Measurements from ENCODE around the gene ADCY9.
"Not testable (repeated sequence)": the region's sequence is repeated elsewhere in the genome, so short reads cannot be mapped to it uniquely, and the experiment has no call there.

Gene ADCY9

DNA sequence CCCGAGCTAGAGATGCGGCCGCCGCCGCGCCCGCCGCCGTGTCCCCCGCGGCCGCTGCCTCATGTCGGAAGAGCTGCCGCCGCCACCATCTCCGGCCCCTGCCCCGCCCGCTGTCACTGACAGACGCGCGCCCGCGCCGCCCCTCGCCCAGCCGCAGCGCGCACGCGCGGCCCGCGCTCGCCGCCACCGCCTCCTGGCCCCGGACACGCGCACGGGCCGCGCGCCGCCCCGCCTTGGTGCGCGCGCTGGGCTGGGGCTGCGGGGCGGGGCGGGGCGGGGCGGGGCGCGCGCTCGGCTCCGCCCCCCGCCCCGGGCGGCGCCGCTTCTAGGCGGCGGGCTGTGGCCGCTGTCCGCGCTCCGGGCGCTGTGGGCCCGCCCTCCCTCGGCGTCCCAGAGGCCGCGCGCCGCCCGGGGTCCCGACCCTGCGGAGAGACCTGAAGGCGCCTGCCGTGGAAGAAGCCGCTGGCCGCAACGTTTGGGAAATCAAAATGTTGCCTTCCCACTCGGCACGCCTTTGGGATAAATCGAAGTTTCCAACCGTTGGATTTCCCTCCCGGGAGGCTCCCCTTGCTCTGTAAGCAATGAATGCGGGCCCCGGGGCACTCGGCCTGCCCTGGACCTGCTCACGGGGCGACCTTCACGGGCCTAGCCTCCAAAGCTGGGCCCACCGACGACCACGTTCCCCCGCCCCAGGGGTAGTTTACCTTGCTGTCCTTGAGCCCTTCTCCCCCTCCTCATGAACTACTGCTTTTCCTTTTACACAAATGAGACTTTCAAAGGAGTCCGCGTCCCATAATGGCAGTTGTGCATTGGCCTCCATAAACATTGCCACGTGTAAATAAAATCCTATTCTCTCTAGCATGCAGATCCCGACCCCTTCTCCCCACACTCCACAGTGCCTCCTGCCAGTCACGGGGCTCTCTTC, at the start of gene ADCY9:
Gene ADCY9, minus strand, starts transcription at position 118 of the 925 bp plus-strand sequence. CDS start 1,000 bp downstream, outside the sequence.
- DNase-seq: peak; percentile 33

DNA sequence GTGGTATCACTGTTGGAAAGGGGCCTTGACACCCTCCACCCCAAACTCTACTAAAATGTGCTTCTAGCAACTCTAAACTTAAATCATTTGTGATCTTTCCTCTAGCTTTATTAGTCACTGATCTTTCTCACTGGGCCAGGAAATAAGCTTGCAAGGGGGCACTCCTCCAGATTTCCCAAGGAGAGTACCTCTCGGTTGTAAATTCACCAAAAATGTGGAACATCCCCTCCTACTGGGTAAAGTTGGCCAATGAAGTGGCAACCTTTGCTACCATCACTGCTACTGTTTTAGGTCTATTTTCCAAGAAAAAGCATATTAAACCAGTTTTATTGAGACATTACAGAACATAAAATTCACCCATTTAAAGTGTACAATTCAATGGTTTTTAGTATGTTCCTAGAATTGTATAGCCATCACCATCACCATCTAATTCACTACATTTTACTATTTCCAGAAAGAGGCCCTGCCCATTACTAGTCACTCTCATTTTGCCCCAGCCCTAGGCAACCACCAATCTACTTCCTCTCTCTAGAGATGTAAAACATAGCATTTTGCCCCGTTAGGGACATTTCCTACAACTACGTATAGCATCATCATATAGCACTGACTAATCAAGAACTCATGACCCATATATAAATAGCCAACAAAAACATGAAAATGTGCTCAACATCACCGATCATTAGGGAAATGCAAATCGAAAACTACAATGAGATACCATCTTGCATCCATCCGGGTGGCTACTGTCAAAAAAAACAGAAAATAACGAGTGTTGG, 44.6 kb upstream of the ADCY9 start:
- no peak for DNase-seq

DNA sequence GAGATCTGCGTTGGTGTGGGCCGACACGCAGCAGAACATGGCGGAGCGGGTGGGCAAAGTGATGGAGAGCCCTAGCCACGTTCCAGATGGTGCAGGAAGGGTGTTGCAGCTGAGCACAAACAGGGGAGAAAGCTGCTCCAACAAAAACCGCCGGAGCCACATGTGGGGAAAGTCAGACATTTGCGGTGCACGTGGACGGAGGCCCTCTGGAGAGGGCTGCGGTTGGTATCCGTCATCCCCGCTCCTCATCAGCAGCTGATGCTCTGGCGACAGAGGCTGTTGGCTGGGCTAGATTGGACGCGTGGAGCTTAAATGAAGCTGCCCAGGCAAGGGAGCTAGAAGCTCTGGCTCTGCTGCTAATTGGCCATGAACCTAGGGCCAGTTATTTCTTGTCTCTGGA, 43.5 kb upstream of the ADCY9 start:
- no peak for DNase-seq

DNA sequence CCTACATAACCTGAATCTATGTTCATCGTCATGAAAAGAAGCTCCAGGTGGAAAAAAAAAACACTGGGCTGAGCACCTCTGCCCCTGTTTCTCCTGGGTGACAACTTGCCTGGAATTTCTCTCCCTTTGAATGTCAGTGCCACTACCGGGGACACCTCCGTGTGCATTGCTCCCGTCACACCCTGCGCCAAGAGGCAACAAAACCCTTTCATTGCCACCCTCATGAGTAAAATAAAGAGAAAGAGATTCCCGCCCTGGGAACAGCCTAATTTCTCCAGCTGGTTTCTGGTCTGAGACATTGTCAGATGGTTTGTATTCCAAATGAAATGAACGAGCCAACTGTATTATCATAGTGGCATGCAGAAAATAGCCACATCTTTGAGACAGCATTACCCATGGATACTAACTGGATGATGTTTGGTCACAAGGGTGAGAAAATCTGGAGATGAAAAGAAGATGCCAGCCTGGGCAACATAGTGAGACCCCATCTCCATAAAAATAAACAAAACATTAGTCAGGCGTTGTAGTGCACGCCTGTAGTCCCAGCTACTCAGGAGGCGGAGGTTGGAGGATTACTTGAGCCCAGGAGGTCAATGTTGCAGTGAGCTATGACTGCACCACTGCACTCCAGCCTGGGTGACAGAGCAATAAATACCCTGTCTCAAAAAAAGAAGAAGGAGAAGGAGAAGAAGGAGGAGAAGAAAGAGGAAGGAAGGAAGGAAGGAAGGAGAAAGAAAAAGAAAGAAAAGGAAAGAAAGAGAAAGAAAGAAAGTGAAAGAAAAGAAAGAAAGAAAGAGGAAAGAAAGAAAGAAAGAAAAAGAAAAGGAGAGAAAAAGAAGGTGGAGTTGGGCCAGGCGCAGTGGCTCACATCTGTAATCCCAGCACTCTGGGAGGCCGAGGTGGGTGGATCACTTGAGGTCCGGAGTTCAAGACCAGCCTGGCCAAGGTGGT, 42.2 kb upstream of the ADCY9 start:
- no peak for DNase-seq

DNA sequence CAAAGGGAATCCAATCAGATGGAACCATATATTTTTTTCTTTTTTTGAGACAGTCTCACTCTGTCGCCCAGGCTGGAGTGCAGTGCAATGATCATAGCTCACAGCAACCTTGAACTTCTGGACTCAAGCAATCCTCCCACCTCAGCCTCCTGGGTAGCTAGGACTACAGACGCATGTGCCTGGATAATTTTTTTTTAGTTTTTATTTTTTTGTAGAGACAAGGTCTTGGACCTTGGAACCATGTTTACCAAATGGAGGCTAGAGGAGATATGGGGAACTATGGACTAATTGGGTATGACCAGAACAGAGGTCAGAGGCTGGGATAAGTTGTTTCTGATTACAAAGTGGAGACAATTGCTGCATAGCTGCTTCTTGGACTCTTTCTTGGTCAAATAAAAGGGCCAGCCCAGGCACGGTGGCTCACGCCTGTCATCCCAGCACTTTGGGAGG, 41.2 kb upstream of the ADCY9 start:
- DNase-seq: no peak

DNA sequence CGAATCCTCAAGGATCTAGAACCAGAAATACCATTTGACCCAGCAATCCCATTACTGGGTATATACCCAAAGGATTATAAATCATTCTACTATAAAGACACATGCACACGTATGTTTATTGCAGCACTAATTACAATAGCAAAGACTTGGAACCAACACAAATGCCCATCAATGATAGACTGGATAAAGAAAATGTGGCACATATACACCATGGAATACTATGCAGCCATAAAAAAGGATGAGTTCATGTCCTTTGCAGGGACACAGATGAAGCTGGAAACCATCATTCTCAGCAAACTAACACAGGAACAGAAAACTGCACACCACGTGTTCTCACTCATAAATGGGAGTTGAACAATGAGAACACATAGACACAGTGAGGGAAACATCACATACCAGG, 40.3 kb upstream of the ADCY9 start:
- not testable (repeated sequence) for DNase-seq

DNA sequence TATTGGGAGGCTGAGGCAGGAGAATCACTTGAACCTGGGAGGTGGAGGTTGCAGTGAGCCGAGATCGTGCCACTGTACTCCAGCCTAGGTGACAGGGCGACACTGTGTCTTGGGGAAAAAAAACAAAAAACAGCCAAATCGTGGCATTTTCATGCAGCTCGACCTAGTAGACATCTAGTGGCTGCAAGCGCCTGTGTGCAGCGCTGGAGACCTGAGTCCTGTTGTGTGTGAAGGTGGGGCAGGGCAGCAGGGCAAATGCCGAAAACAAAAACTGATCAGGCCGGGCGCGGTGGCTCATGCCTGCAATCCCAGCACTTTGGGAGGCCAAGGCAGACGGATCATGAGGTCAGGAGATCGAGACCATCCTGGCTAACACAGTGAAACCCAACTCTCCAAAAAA, 37.1 kb upstream of the ADCY9 start:
- DNase-seq: not testable (repeated sequence)

DNA sequence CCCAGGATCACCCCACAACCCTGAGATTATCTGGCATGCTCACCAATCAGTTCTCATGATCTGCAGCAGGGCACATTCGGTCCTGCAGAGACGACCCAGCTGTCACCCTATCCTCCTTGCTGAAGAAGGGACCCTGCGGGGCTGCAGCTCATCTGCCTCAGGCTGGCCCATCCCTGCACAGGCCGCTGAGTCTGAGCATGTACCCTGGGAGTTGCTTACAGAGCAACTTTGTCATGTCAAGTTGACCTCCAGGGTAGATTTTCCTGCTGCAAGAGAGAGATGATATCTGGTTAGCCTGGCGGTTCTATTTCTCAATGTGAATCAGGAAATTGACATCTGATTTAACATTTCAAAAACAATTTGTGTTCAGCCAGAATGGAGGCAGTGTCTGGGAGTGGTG, 36.0 kb upstream of the ADCY9 start:
- DNase-seq: no peak

DNA sequence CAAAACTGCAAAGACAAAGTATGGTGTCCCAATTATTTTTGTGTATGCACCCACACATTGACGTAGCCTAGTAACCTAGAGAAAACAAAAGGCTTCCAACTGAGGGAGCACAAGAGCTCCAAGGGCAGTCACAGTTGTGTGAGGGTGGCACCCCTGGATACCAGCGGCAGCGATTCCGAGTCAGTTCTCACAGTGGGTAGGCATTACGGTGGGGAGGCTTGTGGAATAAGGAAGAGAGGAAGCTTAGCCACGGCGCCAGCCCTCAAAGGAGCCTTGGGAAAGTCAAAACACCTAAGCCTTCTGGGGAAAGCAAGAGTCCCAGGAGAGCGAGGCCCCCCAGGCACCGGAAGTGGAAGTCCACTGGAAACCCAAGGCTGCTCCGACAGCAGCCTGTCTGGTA, 31.0 kb upstream of the ADCY9 start:
- DNase-seq: no peak

DNA sequence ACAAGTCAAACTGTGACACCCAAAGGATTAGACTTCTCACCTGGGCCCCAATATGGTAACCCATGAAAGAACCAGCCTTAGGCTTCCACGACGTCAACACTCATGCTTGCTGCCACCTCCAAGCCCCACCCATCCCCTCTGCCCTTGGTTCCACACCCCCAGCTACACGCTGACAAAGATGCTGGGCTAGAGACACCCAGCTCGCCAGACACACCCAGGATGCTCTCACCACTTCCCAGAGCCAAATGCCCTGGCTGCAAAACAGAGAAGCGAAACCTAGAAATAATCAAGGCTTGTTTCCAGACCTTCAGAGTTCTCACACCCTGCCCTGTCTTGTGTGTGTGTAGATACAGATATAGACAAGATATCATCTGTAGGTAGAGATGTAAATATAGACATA, 26.0 kb upstream of the ADCY9 start:
- DNase-seq: no peak

DNA sequence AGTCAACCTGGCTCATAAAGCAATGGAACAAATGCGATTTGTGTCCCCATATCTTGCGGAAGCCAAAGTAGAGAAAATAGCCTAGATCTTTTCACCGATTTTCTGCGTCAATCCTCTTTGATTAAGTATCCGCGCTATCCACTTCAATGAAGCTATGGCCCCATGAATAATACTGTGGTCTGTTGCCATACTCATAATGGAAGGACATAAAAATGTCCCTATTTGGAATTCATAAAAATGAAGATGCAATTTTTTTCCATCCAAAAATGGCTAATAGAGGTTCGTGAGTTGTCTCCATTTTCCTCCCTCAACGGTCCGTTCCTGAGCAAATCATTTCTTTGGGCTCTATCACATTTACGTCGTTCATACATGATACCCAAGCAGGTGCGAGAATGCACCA, 25.4 kb upstream of the ADCY9 start:
- DNase-seq: no peak

DNA sequence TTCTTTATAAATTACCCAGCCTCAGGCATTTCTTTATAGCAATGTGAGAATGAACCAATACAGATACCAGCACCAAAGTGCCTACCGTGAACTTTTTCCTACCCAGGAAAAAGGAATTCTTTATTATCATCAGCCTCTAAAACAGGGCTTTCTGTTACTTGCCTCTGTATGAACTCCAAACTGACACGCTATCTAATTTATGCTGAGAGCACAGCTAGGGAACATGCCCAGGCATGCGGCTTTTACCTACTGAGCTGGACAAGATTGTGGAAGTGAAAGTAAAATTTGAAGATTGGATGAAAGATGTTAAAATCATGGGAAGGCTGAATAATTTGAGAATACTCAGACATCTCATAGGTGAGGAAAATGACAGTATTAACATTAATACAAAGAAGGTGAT, 24.4 kb upstream of the ADCY9 start:
- DNase-seq: no peak

DNA sequence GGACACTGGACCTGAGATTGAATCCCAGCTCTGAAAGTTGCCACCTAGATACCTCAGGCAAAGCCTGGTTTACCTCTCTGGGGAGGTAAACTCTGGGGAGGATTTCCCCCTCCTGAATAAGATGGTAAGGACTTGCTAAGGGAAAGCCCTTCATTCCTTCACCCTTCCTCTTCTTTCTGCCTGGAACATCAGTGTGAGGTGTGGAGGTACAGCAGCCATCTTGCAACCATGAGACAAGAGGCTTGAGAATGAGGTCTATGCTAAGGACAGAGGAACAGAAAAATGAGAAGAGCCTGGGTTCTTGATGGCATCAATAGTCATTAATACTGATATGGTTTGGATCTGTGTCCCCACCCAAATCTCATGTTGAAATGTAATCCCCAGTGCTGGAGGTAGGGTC, 23.7 kb upstream of the ADCY9 start:
- DNase-seq: no peak

DNA sequence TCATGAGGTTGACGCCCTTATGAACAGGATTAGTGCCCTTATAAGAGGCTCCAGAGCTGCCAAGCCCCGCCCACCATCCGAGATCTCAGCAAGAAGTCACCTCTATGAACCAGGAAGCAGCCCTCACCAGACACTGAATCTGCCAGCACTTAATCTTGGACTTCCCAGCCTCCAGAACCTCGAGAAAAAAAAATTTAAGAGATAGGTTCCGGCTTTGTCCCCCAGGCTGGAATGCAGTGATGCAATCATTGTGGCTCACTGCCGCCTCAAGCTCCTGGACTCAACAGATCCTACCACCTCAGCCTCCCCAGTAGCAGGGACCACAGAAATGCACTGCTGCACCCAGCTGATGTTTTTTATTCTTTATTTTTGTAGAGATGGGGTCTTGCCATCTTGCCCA, 22.5 kb upstream of the ADCY9 start:
- DNase-seq: no peak

DNA sequence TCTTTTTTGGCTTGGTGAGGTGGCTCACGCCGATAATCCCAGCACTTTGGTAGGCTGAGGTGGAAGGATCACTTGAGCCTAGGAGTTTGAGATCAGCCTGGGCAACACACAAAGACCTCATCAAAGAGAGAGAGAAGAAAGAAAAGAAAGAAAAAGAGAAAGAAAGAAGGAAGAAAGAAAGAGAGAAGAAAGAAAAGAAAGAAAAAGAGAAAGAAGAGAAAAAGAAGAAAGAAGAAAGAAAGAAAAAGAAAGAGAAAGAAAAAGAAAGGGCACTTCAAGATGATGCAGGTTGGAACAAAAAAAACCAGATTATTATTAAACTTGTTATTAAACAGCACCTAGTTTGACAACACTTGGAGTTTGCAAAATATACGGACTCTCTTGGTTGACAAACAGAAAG, 21.2 kb upstream of the ADCY9 start:
- no peak for DNase-seq

DNA sequence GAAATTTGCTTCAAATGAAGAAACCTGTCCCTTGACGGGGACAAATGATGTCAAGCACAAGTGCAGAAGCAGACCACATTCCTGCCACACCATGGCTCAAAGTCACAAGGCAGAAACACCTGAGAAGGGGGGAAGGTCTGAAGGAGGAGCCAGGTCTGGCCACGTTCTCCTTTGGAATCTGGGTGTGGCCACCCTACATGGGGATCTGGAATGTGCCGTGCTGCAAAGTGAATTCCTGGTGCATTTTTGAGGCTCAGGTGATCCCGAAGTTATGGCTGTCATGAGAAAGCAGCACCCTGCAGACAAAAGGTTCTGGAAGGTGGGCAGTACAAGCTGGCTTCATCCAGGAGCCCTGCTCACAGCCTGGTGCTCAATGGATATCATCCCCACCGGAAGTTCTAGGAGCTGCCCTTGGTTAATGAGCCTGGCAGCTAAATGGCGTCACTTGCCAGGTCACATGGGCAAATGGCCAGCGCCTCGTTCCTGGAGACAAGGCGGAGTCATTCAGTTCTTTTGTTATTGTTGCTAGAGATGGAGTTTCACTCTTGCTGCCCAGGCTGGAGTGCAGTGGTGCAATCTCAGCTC, 20.1 kb upstream of the ADCY9 start:
- DNase-seq: no peak

DNA sequence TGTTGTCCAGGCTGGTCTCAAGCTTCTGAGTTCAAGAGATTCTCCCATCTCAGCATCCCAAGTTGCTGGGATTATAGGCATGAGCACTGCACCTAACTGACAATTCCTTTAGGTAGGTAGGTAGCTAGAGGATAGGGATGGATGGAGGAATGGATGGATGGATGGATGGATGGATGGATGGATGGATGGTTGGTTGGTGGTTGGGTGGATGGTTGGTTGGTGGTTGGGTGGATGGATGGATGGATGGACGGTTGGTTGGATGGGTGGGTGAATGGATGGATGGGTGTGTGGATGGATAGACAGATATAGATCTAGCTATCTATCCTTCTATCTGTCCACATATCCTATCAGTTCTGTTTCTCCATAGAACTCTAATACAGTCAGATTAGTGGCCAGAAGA, 19.3 kb upstream of the ADCY9 start:
- no peak for DNase-seq

DNA sequence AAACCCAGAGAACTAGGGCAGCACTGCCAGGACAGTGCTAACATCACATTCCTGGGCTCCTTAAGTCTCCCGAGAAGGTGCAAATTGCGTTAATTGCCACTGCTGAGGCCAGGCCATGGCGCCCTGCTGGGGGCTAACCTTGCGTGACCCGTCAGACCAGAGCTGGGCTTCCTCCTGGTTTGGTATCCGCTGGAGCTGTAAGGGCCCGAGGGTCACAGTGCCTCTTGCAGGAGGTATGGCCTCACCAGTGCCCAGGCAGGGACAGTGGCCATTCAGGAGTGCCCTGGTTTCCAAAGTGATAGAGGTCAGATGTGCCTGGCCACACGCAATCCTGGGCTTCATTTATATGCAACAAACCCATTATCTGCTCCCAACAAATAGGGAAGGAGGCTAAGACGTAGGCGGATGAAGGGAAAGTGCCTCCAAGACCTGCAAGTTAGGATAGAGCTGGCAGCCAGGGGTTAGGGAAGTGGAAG, 17.7 kb upstream of the ADCY9 start:
- no peak for DNase-seq

DNA sequence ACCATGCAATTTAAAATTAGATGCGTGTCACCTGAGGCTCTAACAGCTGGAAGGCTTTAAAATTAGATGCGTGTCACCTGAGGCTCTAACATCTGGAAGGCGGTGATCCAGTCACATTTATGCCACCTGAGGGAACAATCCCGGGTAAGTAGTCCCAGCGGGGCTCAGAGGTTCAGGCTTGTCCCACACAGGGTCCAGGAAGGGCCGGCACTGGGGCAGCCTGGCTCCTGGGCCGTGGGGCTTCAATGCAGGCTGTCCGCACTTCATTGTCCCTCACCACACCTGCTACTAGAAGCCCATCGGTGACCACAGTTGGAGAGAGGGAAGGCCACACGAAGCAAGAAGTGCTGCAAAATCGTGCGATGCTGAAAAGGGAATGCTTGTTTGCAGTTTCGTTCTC, 15.4 kb upstream of the ADCY9 start:
- no peak for DNase-seq

DNA sequence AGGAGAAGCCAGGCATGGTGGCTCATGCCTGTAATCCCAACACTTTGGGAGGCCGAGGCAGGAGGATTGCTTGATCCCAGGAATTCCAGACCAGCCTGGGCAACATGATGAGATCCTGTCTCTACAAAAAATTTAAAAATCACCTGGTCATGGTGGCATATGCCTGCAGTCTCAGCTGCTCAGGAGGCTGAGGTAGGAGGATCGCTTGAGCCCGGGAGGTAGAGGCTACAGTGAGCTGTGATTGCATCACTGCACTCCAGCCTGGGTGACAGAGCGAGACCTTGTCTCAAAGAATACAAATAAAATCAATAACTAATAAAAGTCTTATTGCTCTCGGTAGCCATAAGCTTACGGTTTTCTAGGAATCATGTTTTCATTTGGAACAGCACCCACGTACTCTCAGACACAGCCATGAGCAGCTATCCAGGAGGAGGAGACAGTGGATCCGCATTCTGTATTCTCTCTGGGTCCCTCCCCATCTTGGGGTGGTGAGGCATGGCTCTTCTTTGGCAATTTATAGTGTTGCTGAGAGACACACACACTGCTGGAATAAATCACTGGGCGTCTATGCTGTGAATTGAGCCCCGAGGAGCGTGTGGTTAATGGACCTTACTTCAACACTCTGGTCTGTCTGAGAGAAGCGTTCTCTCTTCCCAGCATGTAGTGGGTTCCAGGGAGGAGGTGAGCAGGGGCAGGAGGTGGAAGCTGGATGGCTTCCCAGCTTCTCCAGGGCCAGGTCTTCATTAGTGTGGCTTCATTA, 8.5 kb upstream of the ADCY9 start:
- no peak for DNase-seq

DNA sequence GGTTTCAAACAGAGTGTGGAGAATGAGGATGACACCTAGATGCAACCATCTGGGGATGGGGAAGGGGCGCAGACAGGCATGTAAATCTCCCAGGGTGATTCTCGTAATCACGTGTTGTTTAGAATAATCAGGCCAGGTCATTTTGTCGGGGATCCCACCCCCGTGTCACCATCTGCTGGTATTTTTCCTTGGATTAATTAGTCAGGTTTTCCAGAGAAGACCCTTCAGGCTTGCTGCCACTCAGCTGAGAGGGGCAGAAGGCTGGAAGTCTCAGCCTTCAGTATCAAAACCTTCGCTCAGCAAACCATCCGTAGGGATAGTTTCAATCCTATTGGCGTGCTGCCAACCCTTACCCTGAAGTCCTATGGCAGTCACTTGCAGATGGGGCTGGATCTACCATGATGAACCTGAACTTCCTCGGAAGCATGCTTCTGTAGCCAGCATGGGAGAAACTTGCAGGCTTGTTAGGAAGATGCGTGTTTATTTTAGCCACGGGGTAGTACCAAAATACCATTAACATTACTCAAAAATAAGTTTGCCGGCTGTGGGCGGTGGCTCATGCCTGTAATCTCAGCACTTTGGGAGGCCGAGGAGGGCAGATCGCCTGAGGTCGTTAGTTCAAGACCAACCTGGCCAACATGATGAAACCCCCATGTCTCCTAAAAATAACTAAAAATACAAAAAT, 7.5 kb upstream of the ADCY9 start:
- DNase-seq: peak; percentile 31
